B cell (primary cell): ENCODE measurements around the gene VAPB. TPM values are rescaled to one million over a fixed set of nuclear protein-coding genes. Genes with fewer than 3 reads are reported as not detected.

Experiments used
- ATAC-seq: fragments of 200-7000 bp; cut with Tn5 transposase; one replicate; pipeline ENCODE4 v1.10.0; 2021; ENCODE audit warnings: low read depth, mild to moderate bottlenecking, moderate number of reproducible peaks, moderate library complexity
- CTCF ChIA-PET: fragments of 350-600 bp; sonication (Branson Sonifier 250); formaldehyde crosslinking; loops from one replicate; lab custom pipeline; 2021; ENCODE audit warnings: antibody characterized with exemption, inconsistent platforms; lab: Charles Lee
- POLR2A ChIA-PET: fragments of 350-600 bp; sonication (Branson Sonifier 250); formaldehyde crosslinking; loops from one replicate; lab custom pipeline; 2021; ENCODE audit warnings: antibody characterized with exemption; lab: Charles Lee
- DNase-seq: peaks from one replicate; pipeline ENCODE4 v3.0.0; 2013
- H2AFZ ChIP-seq: 2 replicates; pipeline ENCODE4 v1.6.1; 2012; ENCODE audit warnings: mild to moderate bottlenecking, low read depth, low read length; ENCODE audit not compliant: insufficient read depth, poor library complexity, severe bottlenecking
- H3K27ac ChIP-seq, 2 donors: 1 replicate in 1 of 2; 2 replicates in 1 of 2; pipeline ENCODE4 v1.5.1; 2012 to 2013; ENCODE audit warnings: low read length in 2 of 2, mild to moderate bottlenecking in 2 of 2, moderate library complexity in 1 of 2
- H3K27me3 ChIP-seq, 4 experiments: fragments of 200-600 bp in 1 of 4; sonication (generic) in 1 of 4; replicated peaks in 1 of 4; 1 replicate in 2 of 4; 2 replicates in 2 of 4; pipeline versions ENCODE4 v1.6.1 to v1.7.0; 2013 to 2016; ENCODE audit warnings: low read length in 3 of 4, mild to moderate bottlenecking in 2 of 4, mixed read lengths in 1 of 4, moderate library complexity in 1 of 4; ENCODE audit not compliant: insufficient read depth in 4 of 4, control insufficient read depth in 3 of 4; ENCODE audit errors: control extremely low read depth in 1 of 4
- H3K36me3 ChIP-seq, 2 experiments: replicated peaks in 1 of 2; 1 replicate in 1 of 2; 2 replicates in 1 of 2; pipeline versions ENCODE4 v1.6.1 to v1.7.1; 2013; ENCODE audit warnings: low read length in 1 of 2; ENCODE audit not compliant: insufficient read depth in 2 of 2, control insufficient read depth in 1 of 2; ENCODE audit errors: control extremely low read depth in 1 of 2, extremely low read depth in 1 of 2
- H3K4me1 ChIP-seq, 2 donors: fragments of 200-600 bp in 1 of 2; sonication (generic) in 1 of 2; 1 replicate in 1 of 2; 2 replicates in 1 of 2; pipeline versions ENCODE4 v1.5.1 to v1.6.1; 2013 to 2017; ENCODE audit warnings: low read length in 2 of 2; ENCODE audit not compliant: control insufficient read depth in 2 of 2, insufficient read depth in 2 of 2
- H3K4me2 ChIP-seq: replicated peaks from 2 replicates; pipeline ENCODE3; 2012; ENCODE audit warnings: mild to moderate bottlenecking, low read depth, low read length; ENCODE audit not compliant: poor library complexity, severe bottlenecking
- H3K4me3 ChIP-seq, 5 experiments: fragments of 200-600 bp in 1 of 5; sonication (generic) in 1 of 5; 1 replicate in 3 of 5; 2 replicates in 2 of 5; pipeline versions ENCODE4 v1.5.1 to v1.7.0; 2011 to 2016; ENCODE audit warnings: low read length in 4 of 5, mild to moderate bottlenecking in 4 of 5, low read depth in 2 of 5, control low read depth in 1 of 5, moderate library complexity in 1 of 5; ENCODE audit not compliant: insufficient read depth in 1 of 5; ENCODE audit errors: control extremely low read depth in 1 of 5, extremely low read depth in 1 of 5
- H3K79me2 ChIP-seq: fragments of 200-600 bp; sonication (generic); one replicate; pipeline ENCODE4 v1.6.0; 2016; ENCODE audit warnings: low read length; ENCODE audit not compliant: control insufficient read depth, insufficient read depth
- H3K9ac ChIP-seq: fragments of 200-600 bp; sonication (generic); 2 replicates; pipeline ENCODE4 v1.6.1; 2017; ENCODE audit warnings: mild to moderate bottlenecking, low read length, moderate library complexity
- H3K9me3 ChIP-seq, 3 donors: one replicate each; pipeline versions ENCODE4 v1.6.1 to v1.7.1; 2013; ENCODE audit warnings: low read length in 2 of 3; ENCODE audit not compliant: control insufficient read depth in 2 of 3, insufficient read depth in 1 of 3; ENCODE audit errors: control extremely low read depth in 1 of 3
- H4K20me1 ChIP-seq: 2 replicates; pipeline ENCODE4 v1.6.0; 2012; ENCODE audit warnings: mild to moderate bottlenecking, low read length; ENCODE audit not compliant: insufficient read depth, control insufficient read depth, poor library complexity, severe bottlenecking
- H3K27ac Mint-ChIP-seq: one replicate; pipeline ENCODE4 v1.8.0; 2021; ENCODE audit warnings: mixed read lengths
- H3K27me3 Mint-ChIP-seq: one replicate; pipeline ENCODE4 v1.8.0; 2021; ENCODE audit warnings: mixed read lengths
- H3K4me1 Mint-ChIP-seq: one replicate; pipeline ENCODE4 v1.8.0; 2021; ENCODE audit warnings: mixed read lengths
- H3K4me3 Mint-ChIP-seq: one replicate; pipeline ENCODE4 v1.8.0; 2021; ENCODE audit warnings: mixed read lengths
- H3K9me3 Mint-ChIP-seq: one replicate; pipeline ENCODE4 v1.8.0; 2022; ENCODE audit warnings: mixed read lengths; ENCODE audit not compliant: insufficient read depth
- CTCF ChIP-seq: fragments of 200-600 bp; IDR thresholded peaks from one replicate; pipeline ENCODE4 v1.8.0; 2022; ENCODE audit warnings: antibody characterized with exemption, mild to moderate bottlenecking
- EZH2 ChIP-seq: IDR thresholded peaks from 2 replicates; pipeline ENCODE4 v1.6.1; 2012; ENCODE audit warnings: borderline replicate concordance, low read depth, mild to moderate bottlenecking, moderate library complexity, low read length; ENCODE audit not compliant: insufficient read depth, poor library complexity, severe bottlenecking
- WGBS: methylation state at CpG from one replicate; pipeline ENCODE4 v1.1.5; 2013; ENCODE audit warnings: missing lambda C conversion rate; ENCODE audit not compliant: insufficient coverage; 5-methylcytosine and 5-hydroxymethylcytosine counted together
- intact Hi-C: fragments of 100-400 bp; cut with micrococcal nuclease; formaldehyde crosslinking; loops from one replicate; pipeline ENCODE4 v1.10.0; 2022
- polyA plus RNA-seq: library from polyadenylated mRNA; depleted of rRNA; stranded (reverse); fragments of >200 nt; gene quantifications from 2 replicates; pipeline ENCODE4 v1.2.3, GENCODE V29; 2012
- total RNA-seq, 2 donors: library from RNA; stranded (reverse); fragments of 120-200 nt in 1 of 2; gene quantifications; 1 replicate in 1 of 2; 2 replicates in 1 of 2; pipeline versions ENCODE4 v1.2.3 to v1.2.4, GENCODE V29; 2013 to 2022

The VAPB gene
- total and polyA plus RNA-seq, 2 donors (not counting 1 experiment from before 2014, with no cell fraction given), result 19.5 to 26.4 TPM

- Histone ChIP-seq H3K4me1 (peaks cover under 1% of the 10 kb centered on the region in 2 donors), H3K27ac (no peak overlapping the region), H3K4me2 (no peak overlapping the region), H4K20me1 (peaks cover 2% of the 10 kb centered on the region), H2AFZ (no peak overlapping the region), H3K79me2 (no peaks in the 10 kb centered on the region), H3K27me3 (peaks cover 0 to 7% (median 2%) of the 10 kb centered on the region in 4 experiments), H3K9me3 (peaks cover 0 to 8% (median 0%) of the 10 kb centered on the region in 3 donors), H3K9ac (no peak overlapping the region), H3K4me3 (no peak overlapping the region), H3K36me3 (no peaks in the 10 kb centered on the region)
- ChIA-PET POLR2A (no interaction called here), CTCF (no interaction called here)
- ATAC-seq, result no peak
- Mint-ChIP-seq H3K27me3 (peaks cover 3% of the 10 kb centered on the region), H3K9me3 (no peaks in the 10 kb centered on the region), H3K4me3 (no peak overlapping the region), H3K4me1 (peaks cover 2% of the 10 kb centered on the region), H3K27ac (no peak overlapping the region)
- DNase-seq, result no peak
- WGBS, result 92% methylated on average over 6 of the region's 8 CpGs
- TF ChIP-seq EZH2 (no peak), CTCF (no peak)
- intact Hi-C loops, result no loop called here
Observed at GRCh38 chr20:58464838-58465237, 75.8 kb downstream of the VAPB start.

GRCh38 chr20:58466095-58466708 is 77.2 kb downstream of the VAPB start:
- Mint-ChIP-seq H3K4me3 (no peak overlapping the region), H3K4me1 (no peaks in the 10 kb centered on the region), H3K27me3 (peaks cover 3% of the 10 kb centered on the region), H3K27ac (no peak overlapping the region), H3K9me3 (no peaks in the 10 kb centered on the region)
- H3K27me3 ChIP-seq, result peaks cover 0 to 3% (median 0%) of the 10 kb centered on the region in 4 experiments
- H2AFZ ChIP-seq, result no peak overlapping the region
- no peaks in the 10 kb centered on the region for H3K79me2 ChIP-seq
- H3K4me2 ChIP-seq, result no peak overlapping the region
- H3K4me1 ChIP-seq, result no peaks in the 10 kb centered on the region
- POLR2A ChIA-PET, result interaction anchor here (0.6 kb wide), 1 partner anchor 198 kb away, joined by 8 read pairs; no protein-coding TSS in a partner anchor
- no peaks in the 10 kb centered on the region for H3K36me3 ChIP-seq
- TF ChIP-seq CTCF, result no peak
- no peak for TF ChIP-seq EZH2
- peaks cover 0 to 8% (median 0%) of the 10 kb centered on the region in 3 donors for H3K9me3 ChIP-seq
- no peak overlapping the region for H3K9ac ChIP-seq
- no peak overlapping the region for H3K4me3 ChIP-seq
- ATAC-seq, result no peak
- CTCF ChIA-PET, result no interaction called here
- 98% methylated on average over 27 of the region's 27 CpGs for WGBS
- intact Hi-C loops, result no loop called here
- no peak for DNase-seq
- H4K20me1 ChIP-seq, result no peaks in the 10 kb centered on the region
- H3K27ac ChIP-seq, result no peak overlapping the region
